Transverse colon (tissue), 4 donors: Measurements from ENCODE around the gene ZMIZ1.

Experiments
- POLR2A ChIP-seq: fragments of 450-650 bp; IDR thresholded peaks from one replicate; pipeline ENCODE4 v1.6.1; 2016; ENCODE audit warnings: antibody characterized with exemption, mild to moderate bottlenecking, moderate library complexity
- POLR2AphosphoS5 ChIP-seq, 3 donors: sonication (generic); formaldehyde crosslinking; IDR thresholded peaks; one replicate each; pipeline ENCODE4 v1.6.1; 2016; ENCODE audit warnings: antibody characterized with exemption in 3 of 3
- TF ChIP-seq, protein P1 (sequence below), 5 experiments: fragments of 200-600 bp in 3 of 5; fragments of 450-650 bp in 2 of 5; sonication (generic) in 3 of 5; IDR thresholded peaks; 1 replicate in 2 of 5; 2 replicates in 3 of 5; pipeline ENCODE4 v1.5.1; 2016 to 2017; ENCODE audit warnings: antibody characterized with exemption in 5 of 5, inconsistent platforms in 3 of 5, mild to moderate bottlenecking in 2 of 5, moderate library complexity in 1 of 5

DNA sequence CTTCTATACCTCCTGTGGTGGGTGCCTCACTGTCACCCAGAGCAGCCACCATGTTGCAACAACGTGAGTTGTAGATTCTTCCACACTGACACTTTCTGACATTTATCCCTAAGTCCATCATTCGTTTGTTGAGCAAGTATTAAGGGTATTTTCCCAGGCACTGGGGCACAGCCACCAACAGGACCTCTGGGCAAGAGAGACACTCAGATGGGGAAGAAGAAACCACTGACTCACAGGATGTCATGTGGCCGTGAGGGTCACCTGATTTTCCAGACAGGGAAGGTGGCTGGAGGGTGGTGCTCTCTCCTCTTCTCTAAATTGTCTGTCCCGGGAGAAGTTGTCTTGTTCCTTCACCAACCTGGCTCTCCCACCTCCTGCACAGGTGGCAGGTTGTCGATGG is 226.8 kb downstream of the ZMIZ1 start:
- TF ChIP-seq POLR2AphosphoS5 (IDR thresholded peaks at IDR 0.05) (no peak), POLR2A (no peak)
- TF ChIP-seq, protein P1, sequence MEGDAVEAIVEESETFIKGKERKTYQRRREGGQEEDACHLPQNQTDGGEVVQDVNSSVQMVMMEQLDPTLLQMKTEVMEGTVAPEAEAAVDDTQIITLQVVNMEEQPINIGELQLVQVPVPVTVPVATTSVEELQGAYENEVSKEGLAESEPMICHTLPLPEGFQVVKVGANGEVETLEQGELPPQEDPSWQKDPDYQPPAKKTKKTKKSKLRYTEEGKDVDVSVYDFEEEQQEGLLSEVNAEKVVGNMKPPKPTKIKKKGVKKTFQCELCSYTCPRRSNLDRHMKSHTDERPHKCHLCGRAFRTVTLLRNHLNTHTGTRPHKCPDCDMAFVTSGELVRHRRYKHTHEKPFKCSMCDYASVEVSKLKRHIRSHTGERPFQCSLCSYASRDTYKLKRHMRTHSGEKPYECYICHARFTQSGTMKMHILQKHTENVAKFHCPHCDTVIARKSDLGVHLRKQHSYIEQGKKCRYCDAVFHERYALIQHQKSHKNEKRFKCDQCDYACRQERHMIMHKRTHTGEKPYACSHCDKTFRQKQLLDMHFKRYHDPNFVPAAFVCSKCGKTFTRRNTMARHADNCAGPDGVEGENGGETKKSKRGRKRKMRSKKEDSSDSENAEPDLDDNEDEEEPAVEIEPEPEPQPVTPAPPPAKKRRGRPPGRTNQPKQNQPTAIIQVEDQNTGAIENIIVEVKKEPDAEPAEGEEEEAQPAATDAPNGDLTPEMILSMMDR (IDR thresholded peaks at IDR 0.05) = no peak
